ENCODE results near the gene TCEANC.
"Not testable (repeated sequence)": the region's sequence is repeated elsewhere in the genome, so short reads cannot be mapped to it uniquely, and the experiment has no call there.

DNA sequence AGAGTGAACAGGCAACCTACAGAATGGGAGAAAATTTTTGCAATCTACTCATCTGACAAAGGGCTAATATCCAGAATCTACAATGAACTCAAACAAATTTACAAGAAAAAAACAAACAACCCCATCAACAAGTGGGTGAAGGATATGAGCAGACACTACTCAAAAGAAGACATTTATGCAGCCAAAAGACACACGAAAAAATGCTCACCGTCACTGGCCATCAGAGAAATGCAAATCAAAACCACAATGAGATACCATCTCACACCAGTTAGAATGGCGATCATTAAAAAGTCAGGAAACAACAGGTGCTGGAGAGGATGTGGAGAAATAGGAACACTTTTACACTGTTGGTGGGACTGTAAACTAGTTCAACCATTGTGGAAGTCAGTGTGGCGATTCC lies 11.3 kb upstream of the TCEANC start:
- TF ChIP-seq, protein P1, sequence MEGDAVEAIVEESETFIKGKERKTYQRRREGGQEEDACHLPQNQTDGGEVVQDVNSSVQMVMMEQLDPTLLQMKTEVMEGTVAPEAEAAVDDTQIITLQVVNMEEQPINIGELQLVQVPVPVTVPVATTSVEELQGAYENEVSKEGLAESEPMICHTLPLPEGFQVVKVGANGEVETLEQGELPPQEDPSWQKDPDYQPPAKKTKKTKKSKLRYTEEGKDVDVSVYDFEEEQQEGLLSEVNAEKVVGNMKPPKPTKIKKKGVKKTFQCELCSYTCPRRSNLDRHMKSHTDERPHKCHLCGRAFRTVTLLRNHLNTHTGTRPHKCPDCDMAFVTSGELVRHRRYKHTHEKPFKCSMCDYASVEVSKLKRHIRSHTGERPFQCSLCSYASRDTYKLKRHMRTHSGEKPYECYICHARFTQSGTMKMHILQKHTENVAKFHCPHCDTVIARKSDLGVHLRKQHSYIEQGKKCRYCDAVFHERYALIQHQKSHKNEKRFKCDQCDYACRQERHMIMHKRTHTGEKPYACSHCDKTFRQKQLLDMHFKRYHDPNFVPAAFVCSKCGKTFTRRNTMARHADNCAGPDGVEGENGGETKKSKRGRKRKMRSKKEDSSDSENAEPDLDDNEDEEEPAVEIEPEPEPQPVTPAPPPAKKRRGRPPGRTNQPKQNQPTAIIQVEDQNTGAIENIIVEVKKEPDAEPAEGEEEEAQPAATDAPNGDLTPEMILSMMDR (IDR thresholded peaks at IDR 0.05), result not testable (repeated sequence)
- TF ChIP-seq POLR2A, EP300, POLR2AphosphoS5 (IDR thresholded peaks at IDR 0.05): not testable (repeated sequence)

All from suprapubic skin (tissue), 4 donors.